Neural cell (in vitro differentiated cells): Measurements from ENCODE around the gene MGAT5. TPM values are rescaled to one million over a fixed set of nuclear protein-coding genes. Genes with fewer than 3 reads are reported as not detected.

Experiments
- H2AFZ ChIP-seq: fragments of 200-600, 300-800 bp; sonication (generic), shearing (Covaris generic); 2 replicates; pipeline ENCODE4 v1.6.0; 2014; ENCODE audit warnings: low read depth, mild to moderate bottlenecking, antibody characterized with exemption, low read length, moderate library complexity
- H3F3A ChIP-seq: fragments of 200-600 bp; shearing (Covaris generic); 2 replicates; pipeline ENCODE4 v1.6.1; 2016; ENCODE audit warnings: mild to moderate bottlenecking, moderate library complexity, mixed read lengths, antibody characterized with exemption, low read length; ENCODE audit not compliant: insufficient read depth, poor library complexity, severe bottlenecking
- H3K27ac ChIP-seq: fragments of 200-600, 300-800 bp; sonication (generic), shearing (Covaris generic); 2 replicates; pipeline ENCODE4 v1.5.1; 2014; ENCODE audit warnings: mild to moderate bottlenecking, low read length, moderate library complexity
- H3K27me3 ChIP-seq: fragments of 300-800, 200-600 bp; sonication (generic), shearing (Covaris generic); 2 replicates; pipeline ENCODE4 v1.6.0; 2014; ENCODE audit warnings: mild to moderate bottlenecking, low read depth, low read length, moderate library complexity; ENCODE audit not compliant: insufficient read depth
- H3K36me3 ChIP-seq: fragments of 300-800, 200-600 bp; sonication (generic), shearing (Covaris generic); 2 replicates; pipeline ENCODE4 v1.5.1; 2014; ENCODE audit warnings: mild to moderate bottlenecking, antibody characterized with exemption, low read length, moderate library complexity; ENCODE audit not compliant: insufficient read depth
- H3K4me2 ChIP-seq: fragments of 300-800, 200-600 bp; sonication (generic), shearing (Covaris generic); 2 replicates; pipeline ENCODE4 v1.6.0; 2014; ENCODE audit warnings: mild to moderate bottlenecking, low read length
- H3K4me3 ChIP-seq: fragments of 300-800, 200-600 bp; sonication (generic), shearing (Covaris generic); 2 replicates; pipeline ENCODE4 v1.5.1; 2014; ENCODE audit warnings: mild to moderate bottlenecking, low read length, moderate library complexity
- H3K79me2 ChIP-seq: fragments of 200-600 bp; shearing (Covaris generic); replicated peaks from 2 replicates; pipeline ENCODE4 v1.6.0; 2014; ENCODE audit warnings: mild to moderate bottlenecking, low read length, moderate library complexity; ENCODE audit not compliant: insufficient read depth
- H3K9ac ChIP-seq: fragments of 300-800, 200-600 bp; sonication (generic), shearing (Covaris generic); 2 replicates; pipeline ENCODE4 v1.6.1; 2016; ENCODE audit warnings: mild to moderate bottlenecking, low read length, mixed read lengths
- H3K9me2 ChIP-seq: fragments of 200-600 bp; shearing (Covaris generic); 2 replicates; pipeline ENCODE4 v1.6.1; 2016; ENCODE audit warnings: mild to moderate bottlenecking, low read length, mixed read lengths; ENCODE audit not compliant: insufficient read depth
- H3K9me3 ChIP-seq: fragments of 200-600, 300-800 bp; sonication (generic), shearing (Covaris generic); 2 replicates; pipeline ENCODE4 v1.6.1; 2016; ENCODE audit warnings: mild to moderate bottlenecking, mixed run types, low read length, moderate library complexity, mixed read lengths
- H4K20me1 ChIP-seq: fragments of 200-600 bp; shearing (Covaris generic); 2 replicates; pipeline ENCODE4 v1.6.1; 2016; ENCODE audit warnings: mild to moderate bottlenecking, mixed run types; ENCODE audit not compliant: insufficient read depth
- CTCF ChIP-seq: fragments of 450-650 bp; IDR thresholded peaks from 2 replicates; pipeline ENCODE4 v1.5.1; 2014; ENCODE audit warnings: antibody characterized with exemption, mild to moderate bottlenecking, moderate library complexity; ENCODE audit not compliant: poor library complexity, severe bottlenecking
- EP300 ChIP-seq: fragments of 450-650 bp; conservative IDR thresholded peaks from 2 replicates; pipeline ENCODE4 v1.6.1; 2014; ENCODE audit warnings: antibody characterized with exemption, mild to moderate bottlenecking, moderate library complexity; ENCODE audit not compliant: poor library complexity, severe bottlenecking
- EZH2 ChIP-seq: fragments of 200-600, 300-800 bp; shearing (Covaris generic), sonication (generic); IDR thresholded peaks from 2 replicates; pipeline ENCODE4 v1.6.1; 2014; ENCODE audit warnings: antibody characterized with exemption, low read length, borderline replicate concordance, mild to moderate bottlenecking; ENCODE audit not compliant: insufficient read depth, poor library complexity, severe bottlenecking
- MXI1 ChIP-seq: fragments of 450-650 bp; conservative IDR thresholded peaks from 2 replicates; pipeline ENCODE4 v1.6.1; 2014; ENCODE audit warnings: antibody characterized with exemption, mild to moderate bottlenecking; ENCODE audit not compliant: poor library complexity, severe bottlenecking
- POLR2AphosphoS5 ChIP-seq: IDR thresholded peaks from 2 replicates; pipeline ENCODE4 v1.6.1; 2012
- RAD21 ChIP-seq: fragments of 450-650 bp; conservative IDR thresholded peaks from 2 replicates; pipeline ENCODE4 v1.6.1; 2014; ENCODE audit warnings: antibody characterized with exemption, mild to moderate bottlenecking, moderate library complexity
- REST ChIP-seq: IDR thresholded peaks from 2 replicates; pipeline ENCODE4 v1.6.1; 2012; ENCODE audit warnings: borderline replicate concordance
- SMC3 ChIP-seq: fragments of 450-650 bp; conservative IDR thresholded peaks from 2 replicates; pipeline ENCODE4 v1.6.1; 2014; ENCODE audit warnings: antibody characterized with exemption, mild to moderate bottlenecking, moderate library complexity; ENCODE audit not compliant: poor library complexity
- TAF1 ChIP-seq: IDR thresholded peaks from 2 replicates; pipeline ENCODE4 v1.6.1; 2012; ENCODE audit warnings: low read depth
- polyA plus RNA-seq: library from polyadenylated mRNA; depleted of rRNA; stranded (reverse); fragments of >200 nt; gene quantifications from 2 replicates; pipeline ENCODE4 v1.2.3, GENCODE V29; 2014

MGAT5 gene
- polyA plus RNA-seq, 1 donor from 2014 or later, result 40.9 TPM

DNA sequence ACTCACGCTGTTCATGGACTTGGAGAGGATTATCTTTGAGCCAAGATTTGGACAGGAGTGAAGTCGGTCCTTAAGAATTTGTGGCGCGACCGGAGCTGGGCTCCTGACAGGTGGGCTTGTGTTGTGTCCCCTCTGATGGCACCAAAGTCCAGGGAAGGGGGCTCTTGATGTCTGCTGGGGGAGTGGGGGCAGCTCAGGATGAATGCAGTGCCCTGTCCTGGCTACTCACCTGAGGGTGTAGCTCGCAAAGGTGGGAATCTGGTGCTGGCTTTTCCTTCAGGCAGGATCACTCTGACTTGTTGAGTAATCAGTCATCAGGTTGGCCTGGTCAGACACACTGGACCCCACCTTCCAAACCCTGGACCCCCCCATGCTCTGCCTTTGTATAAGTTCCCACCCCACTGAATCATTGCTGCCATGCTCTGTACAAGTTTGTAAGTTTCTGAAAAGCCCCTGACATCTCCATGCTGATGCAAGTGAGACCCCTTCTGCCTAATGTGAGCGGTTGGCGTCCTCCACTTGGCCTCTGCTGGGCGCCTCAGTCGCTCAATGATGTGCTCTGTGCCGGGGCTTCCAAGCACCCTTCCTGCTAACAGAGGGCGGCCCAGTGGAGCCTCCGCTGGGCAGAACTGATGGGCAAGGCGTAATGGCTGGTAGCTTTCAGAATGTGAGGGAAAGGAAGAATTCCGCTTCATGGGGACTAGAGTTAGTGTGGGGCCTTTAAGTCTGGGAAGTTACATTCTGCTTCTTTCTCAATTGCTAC is 196.1 kb downstream of the MGAT5 start:
- H3K27me3 ChIP-seq, result no peaks in the 10 kb centered on the region
- no peaks in the 10 kb centered on the region for H3K79me2 ChIP-seq
- no peaks in the 10 kb centered on the region for H3K9me2 ChIP-seq
- H2AFZ ChIP-seq, result no peak overlapping the region
- H3K4me2 ChIP-seq, result no peak overlapping the region
- TF ChIP-seq TAF1, result no peak
- no peak for TF ChIP-seq REST
- TF ChIP-seq EZH2, result no peak
- no peak for TF ChIP-seq POLR2AphosphoS5
- no peak for TF ChIP-seq RAD21
- no peak for TF ChIP-seq CTCF
- TF ChIP-seq SMC3, result no peak
- no peak for TF ChIP-seq MXI1
- no peak for TF ChIP-seq EP300
- H3K4me3 ChIP-seq, result no peak overlapping the region
- H3K9me3 ChIP-seq, result no peaks in the 10 kb centered on the region
- no peaks in the 10 kb centered on the region for H3K36me3 ChIP-seq
- no peak overlapping the region for H3K27ac ChIP-seq
- no peaks in the 10 kb centered on the region for H3F3A ChIP-seq
- no peak overlapping the region for H3K9ac ChIP-seq
- no peaks in the 10 kb centered on the region for H4K20me1 ChIP-seq

GRCh38 chr2:134451347-134451630 is 197.4 kb downstream of the MGAT5 start:
- Histone ChIP-seq H4K20me1 (no peaks in the 10 kb centered on the region), H3K9me3 (no peaks in the 10 kb centered on the region), H3K4me3 (no peak overlapping the region), H3K9me2 (no peaks in the 10 kb centered on the region), H3K4me2 (no peak overlapping the region), H3K36me3 (no peaks in the 10 kb centered on the region), H3K27me3 (no peaks in the 10 kb centered on the region), H3K27ac (no peak overlapping the region), H3K79me2 (no peaks in the 10 kb centered on the region), H3K9ac (no peak overlapping the region), H2AFZ (no peak overlapping the region), H3F3A (no peaks in the 10 kb centered on the region)
- no peak for TF ChIP-seq REST
- no peak for TF ChIP-seq EZH2
- no peak for TF ChIP-seq MXI1
- TF ChIP-seq SMC3, result no peak
- no peak for TF ChIP-seq CTCF
- TF ChIP-seq RAD21, result no peak
